HepG2 (cell line): ENCODE results near the gene RAP1GAP2. TPM values are rescaled to one million over a fixed set of nuclear protein-coding genes. Genes with fewer than 3 reads are reported as not detected.

ENCODE experiments used
- ATAC-seq: fragments of 200-7000 bp; cut with Tn5 transposase; 3 replicates; pipeline ENCODE4 v1.9.1; 2020; ENCODE audit warnings: mild to moderate bottlenecking, moderate library complexity
- BruUV-seq: library from RNA; stranded (reverse); fragments of 400-500 nt; replicated peaks from 2 replicates; lab custom pipeline; 2021; lab: Mats Ljungman, UMichigan
- CTCF ChIA-PET: fragments of 300-600 bp; formaldehyde crosslinking; extraction: SDS; loops from one replicate; lab custom pipeline; 2021; ENCODE audit warnings: low total read pairs, inconsistent platforms, low intra/inter-chr PET ratio; lab: Yijun Ruan, JAX
- POLR2A ChIA-PET: fragments of 350-600 bp; sonication (Branson Sonifier 250); formaldehyde crosslinking; loops from one replicate; lab custom pipeline; 2020; ENCODE audit warnings: antibody characterized with exemption, inconsistent platforms; lab: Yijun Ruan, JAX
- DNase-seq: peaks from one replicate; pipeline ENCODE4 v3.0.0-alpha.2; 2015; ENCODE audit warnings: low spot score
- FAIRE-seq: peaks from 3 replicates; lab custom pipeline; 2011; peaks lifted over from hg19 to GRCh38; lab: Jason Lieb, UNC
- H2AFZ ChIP-seq: one replicate; pipeline ENCODE4 v1.6.1; 2011; ENCODE audit warnings: low read length, inconsistent platforms
- H3K27ac ChIP-seq: fragments of 300-600 bp; 3 replicates; pipeline ENCODE4 v1.8.0; 2011; ENCODE audit warnings: mixed run types, mild to moderate bottlenecking, mixed read lengths, low read length, inconsistent platforms; ENCODE audit not compliant: insufficient read depth; ENCODE audit errors: extremely low read length
- H3K27me3 ChIP-seq, 2 experiments: fragments of 200-600 bp in 1 of 2; 2 replicates in 1 of 2; 3 replicates in 1 of 2; pipeline versions ENCODE4 v1.6.0 to v1.8.0; 2011; ENCODE audit warnings: low read length in 2 of 2, mild to moderate bottlenecking in 2 of 2, moderate library complexity in 2 of 2, inconsistent platforms in 1 of 2; ENCODE audit not compliant: insufficient read depth in 2 of 2, control insufficient read depth in 1 of 2
- H3K36me3 ChIP-seq, 2 experiments: fragments of 200-600 bp in 1 of 2; replicated peaks in 1 of 2; 2 replicates in 1 of 2; 3 replicates in 1 of 2; pipeline versions ENCODE4 v1.5.1 to v1.8.0; 2011; ENCODE audit warnings: low read length in 2 of 2, inconsistent platforms in 1 of 2; ENCODE audit not compliant: insufficient read depth in 2 of 2, control insufficient read depth in 1 of 2
- H3K4me1 ChIP-seq: 2 replicates; pipeline ENCODE4 v1.5.1; 2012; ENCODE audit warnings: low read length, inconsistent platforms; ENCODE audit not compliant: insufficient read depth
- H3K4me2 ChIP-seq: 2 replicates; pipeline ENCODE4 v1.6.0; 2011; ENCODE audit warnings: low read depth, low read length, inconsistent platforms
- H3K4me3 ChIP-seq, 3 experiments: fragments of 200-600 bp in 1 of 3; sonication (generic), shearing (Covaris generic) in 1 of 3; replicated peaks in 1 of 3; 2 replicates each; pipeline ENCODE4 v1.5.1; 2011 to 2016; ENCODE audit warnings: low read length in 3 of 3, inconsistent platforms in 2 of 3, low read depth in 2 of 3, mild to moderate bottlenecking in 2 of 3, control low read depth in 1 of 3, mixed read lengths in 1 of 3; ENCODE audit not compliant: insufficient read depth in 1 of 3
- H3K79me2 ChIP-seq: one replicate; pipeline ENCODE4 v1.6.1; 2011; ENCODE audit warnings: low read length, inconsistent platforms; ENCODE audit not compliant: insufficient read depth
- H3K9ac ChIP-seq: 2 replicates; pipeline ENCODE4 v1.6.0; 2011; ENCODE audit warnings: mild to moderate bottlenecking, low read depth, low read length, inconsistent platforms; ENCODE audit not compliant: insufficient read depth
- H3K9me3 ChIP-seq: 2 replicates; pipeline ENCODE4 v1.5.1; 2012; ENCODE audit warnings: mild to moderate bottlenecking, low read length
- H4K20me1 ChIP-seq: 2 replicates; pipeline ENCODE4 v1.6.0; 2011; ENCODE audit warnings: inconsistent platforms, mild to moderate bottlenecking, low read length, moderate library complexity; ENCODE audit not compliant: insufficient read depth
- ARID2 ChIP-seq: sonication (generic); formaldehyde crosslinking; IDR thresholded peaks from 2 replicates; pipeline ENCODE4 v1.8.1; 2022; ENCODE audit warnings: mild to moderate bottlenecking, missing genetic modification reagents, borderline replicate concordance
- EP300 ChIP-seq, 3 experiments: sonication (generic) in 1 of 3; formaldehyde crosslinking in 1 of 3; IDR thresholded peaks; 2 replicates each; pipeline versions ENCODE4 v1.5.1 to v1.6.1; 2011 to 2020; ENCODE audit warnings: low read depth in 2 of 3, low read length in 2 of 3, borderline replicate concordance in 1 of 3, improper control_type of control experiment in 1 of 3, mild to moderate bottlenecking in 1 of 3, missing genetic modification reagents in 1 of 3, moderate library complexity in 1 of 3
- IKZF4 ChIP-seq: sonication (generic); formaldehyde crosslinking; IDR thresholded peaks from 2 replicates; pipeline ENCODE4 v1.5.1; 2020; ENCODE audit warnings: borderline replicate concordance, mild to moderate bottlenecking, low read depth, missing genetic modification reagents; ENCODE audit errors: not compliant biosample characterization
- KMT2A ChIP-seq: sonication (generic); formaldehyde crosslinking; IDR thresholded peaks from 2 replicates; pipeline ENCODE4 v1.4.0; 2020; ENCODE audit warnings: missing genetic modification reagents
- PTBP1 ChIP-seq: fragments of 200-400 bp; formaldehyde crosslinking; IDR thresholded peaks from 2 replicates; pipeline ENCODE4 v1.6.1; 2018; ENCODE audit warnings: low read length, low read depth; ENCODE audit not compliant: poor library complexity, severe bottlenecking
- TBX3 ChIP-seq: fragments of 450-650 bp; IDR thresholded peaks from 2 replicates; pipeline ENCODE4 v1.6.1; 2017; ENCODE audit warnings: antibody characterized with exemption, mild to moderate bottlenecking, inconsistent platforms, borderline replicate concordance
- THAP11 ChIP-seq: IDR thresholded peaks from 2 replicates; pipeline ENCODE4 v1.6.1; 2016; ENCODE audit warnings: missing biosample characterization, missing genetic modification reagents
- ZNF317 ChIP-seq: sonication (generic); formaldehyde crosslinking; IDR thresholded peaks from 2 replicates; pipeline ENCODE4 v1.5.0; 2020; ENCODE audit warnings: mild to moderate bottlenecking, missing genetic modification reagents
- ZNF747 ChIP-seq: sonication (generic); formaldehyde crosslinking; IDR thresholded peaks from 2 replicates; pipeline ENCODE4 v1.8.1; 2023; ENCODE audit warnings: missing genetic modification reagents, mild to moderate bottlenecking, borderline replicate concordance
- ZNF749 ChIP-seq: sonication (generic); formaldehyde crosslinking; IDR thresholded peaks from 2 replicates; pipeline ENCODE4 v1.8.0; 2022; ENCODE audit warnings: mild to moderate bottlenecking, missing genetic modification reagents, moderate library complexity, borderline replicate concordance
- ZNF777 ChIP-seq: sonication (generic); formaldehyde crosslinking; IDR thresholded peaks from 2 replicates; pipeline ENCODE4 v1.4.0; 2020; ENCODE audit warnings: missing genetic modification reagents
- ZNF839 ChIP-seq: sonication (generic); formaldehyde crosslinking; IDR thresholded peaks from 2 replicates; pipeline ENCODE4 v1.4.0; 2020; ENCODE audit warnings: missing genetic modification reagents, mild to moderate bottlenecking, borderline replicate concordance
- WGBS: methylation state at CpG from one replicate; pipeline ENCODE4 v1.1.6; 2017; ENCODE audit warnings: low lambda C conversion rate; 5-methylcytosine and 5-hydroxymethylcytosine counted together
- in situ Hi-C: cut with HindIII; loops from 2 replicates; pipeline ENCODE4 v1.10.0; 2017; ENCODE audit warnings: low pct_unique_long_range_greater_than_20kb; ENCODE audit not compliant: extremely low pct_ligation_motif_present
- intact Hi-C: fragments of 100-400 bp; cut with micrococcal nuclease; formaldehyde crosslinking; loops from one replicate; pipeline ENCODE4 v1.10.0; 2022; ENCODE audit not compliant: unreplicated experiment
- polyA plus RNA-seq, 8 experiments: library from polyadenylated mRNA; depleted of rRNA in 3 of 8; stranded (reverse) in 7 of 8; unstranded in 1 of 8; fragments of >200 nt; fragmentation: Illumina TruSeq in 4 of 8; extraction: Trizol in 4 of 8; gene quantifications; 2 replicates each; pipeline versions ENCODE4 v1.2.1 to v1.2.3, GENCODE V29; 2011 to 2016; ENCODE audit warnings: low read depth in 4 of 8, missing spikeins in 1 of 8, mixed read lengths in 1 of 8; ENCODE audit not compliant: insufficient read depth in 1 of 8
- total RNA-seq, 5 experiments: library from RNA; depleted of rRNA; stranded (reverse); fragments of >200 nt; fragmentation: Illumina TruSeq; extraction: Trizol; gene quantifications; 2 replicates each; pipeline ENCODE4 v1.2.3, GENCODE V29; 2016; ENCODE audit warnings: low read depth in 1 of 5
- TF ChIP-seq, protein P1 (sequence below): IDR thresholded peaks from 2 replicates; pipeline ENCODE4 v1.6.1; 2016; ENCODE audit warnings: low read depth, borderline replicate concordance
- TF ChIP-seq, protein P2 (sequence below): sonication (generic); formaldehyde crosslinking; IDR thresholded peaks from 2 replicates; pipeline ENCODE4 v1.5.0; 2020; ENCODE audit warnings: missing genetic modification reagents
- TF ChIP-seq, protein P3 (sequence below): sonication (generic); formaldehyde crosslinking; IDR thresholded peaks from 2 replicates; pipeline ENCODE4 v1.9.0; 2022; ENCODE audit warnings: low read depth, missing genetic modification reagents
- TF ChIP-seq, protein P4 (sequence below): sonication (generic); formaldehyde crosslinking; IDR thresholded peaks from 2 replicates; pipeline ENCODE4 v1.5.0; 2020; ENCODE audit warnings: mild to moderate bottlenecking, missing genetic modification reagents

The RAP1GAP2 gene
- total and polyA plus RNA-seq, 2 of the 13 experiments (the other 11 are each of a cell fraction or from before 2014, with no cell fraction given), result 10.9 to 12.0 TPM

DNA sequence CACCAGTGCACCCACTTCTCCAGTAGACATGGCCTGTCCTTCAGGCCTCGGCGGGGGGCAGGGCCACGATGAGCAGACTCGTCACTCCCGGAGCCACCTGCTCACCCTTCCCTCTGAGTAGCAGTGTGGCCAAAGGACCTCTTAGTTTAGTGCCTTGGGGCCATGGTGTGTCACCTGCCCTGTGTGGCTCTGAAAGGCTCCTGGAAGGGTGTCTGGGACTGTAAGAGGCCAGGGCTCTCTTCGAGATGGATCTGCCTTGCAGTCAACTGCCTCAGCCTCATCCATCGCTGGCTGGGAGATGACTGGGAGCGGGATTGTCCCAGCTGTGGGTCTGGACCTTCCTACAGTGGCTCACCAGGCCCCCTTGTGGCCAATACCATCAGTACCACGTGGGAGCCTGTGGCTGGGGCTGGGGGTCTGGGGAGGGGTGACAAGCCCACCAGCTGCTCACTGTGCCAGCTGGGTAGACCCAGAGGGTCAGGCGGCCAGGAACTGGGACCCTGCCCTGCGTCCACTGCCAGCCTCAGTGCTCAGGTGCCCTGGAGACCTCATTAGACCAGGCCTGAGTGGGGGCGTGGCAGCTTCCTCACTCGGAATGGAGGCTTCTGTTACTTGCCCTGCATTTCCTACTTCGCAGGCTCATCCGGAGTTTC, 133.8 kb downstream of the RAP1GAP2 start (continued):
- no peak for TF ChIP-seq IKZF4 (CRISPR knock-in tag)
- TF ChIP-seq THAP11 (CRISPR knock-in tag), result 0 out of 2 replicates have a peak, but pooled peaks have one; percentile 22

DNA sequence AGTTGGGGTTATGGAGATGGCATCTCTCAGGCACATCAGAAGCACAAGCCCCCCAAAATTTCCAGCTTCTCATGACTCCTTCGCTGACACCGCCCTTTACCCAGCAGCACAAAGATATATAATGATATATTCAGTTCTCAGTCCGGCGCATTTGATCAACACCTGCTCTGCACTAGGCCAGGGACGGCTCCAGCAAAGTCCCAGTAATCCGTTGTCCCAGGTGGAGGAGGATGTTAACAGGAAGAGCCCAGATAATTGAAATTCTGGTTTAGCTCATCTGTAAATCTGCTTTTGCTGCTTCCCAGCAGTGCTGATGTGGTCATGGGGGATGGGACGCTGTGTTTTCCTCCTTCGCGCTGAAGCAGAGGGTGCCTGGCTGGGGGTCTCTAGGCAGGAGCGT, 135.6 kb downstream of the RAP1GAP2 start:
- no peaks in the 10 kb centered on the region for H3K79me2 ChIP-seq
- H3K9me3 ChIP-seq, result no peaks in the 10 kb centered on the region
- BruUV-seq, result no TSS peak
- ChIA-PET POLR2A (no interaction called here), CTCF (interaction anchor here (0.7 to 1.2 kb wide), 2 partner anchors 83 to 103 kb away, joined by 3 to 4 read pairs; no protein-coding TSS in a partner anchor)
- H3K36me3 ChIP-seq, result no peaks in the 10 kb centered on the region
- H3K27me3 ChIP-seq, result no peaks in the 10 kb centered on the region
- FAIRE-seq (no peak), ATAC-seq (no peak), DNase-seq (no peak)
- no peak overlapping the region for H3K4me3 ChIP-seq
- no peaks in the 10 kb centered on the region for H4K20me1 ChIP-seq
- H3K4me1 ChIP-seq, result peaks cover 12% of the 10 kb centered on the region
- WGBS, result 92% methylated on average over 9 of the region's 10 CpGs
- intact Hi-C loops, result loop anchor here (2.0 kb wide), 1 partner anchor 81 kb away; no protein-coding TSS in a partner anchor
- no peak overlapping the region; the same call in 1 of the 2 replicates for H3K4me2 ChIP-seq
- no peak overlapping the region for H2AFZ ChIP-seq
- H3K27ac ChIP-seq, result no peak overlapping the region
- H3K9ac ChIP-seq, result no peak overlapping the region
- in situ Hi-C loops, result no loop called here
- no peak for TF ChIP-seq ARID2 (CRISPR knock-in tag)
- TF ChIP-seq EP300 (IDR thresholded peaks at IDR 0.05; ENCODE audit: low read depth in 2 of 2, low read length in 2 of 2), result no peak
- no peak for TF ChIP-seq EP300 (CRISPR knock-in tag; IDR thresholded peaks at IDR 0.05; ENCODE audit: borderline replicate concordance)
- no peak for TF ChIP-seq ZNF317 (CRISPR knock-in tag)
- no peak for TF ChIP-seq ZNF839 (CRISPR knock-in tag)
- no peak for TF ChIP-seq ZNF777 (CRISPR knock-in tag)
- TF ChIP-seq, protein P1, sequence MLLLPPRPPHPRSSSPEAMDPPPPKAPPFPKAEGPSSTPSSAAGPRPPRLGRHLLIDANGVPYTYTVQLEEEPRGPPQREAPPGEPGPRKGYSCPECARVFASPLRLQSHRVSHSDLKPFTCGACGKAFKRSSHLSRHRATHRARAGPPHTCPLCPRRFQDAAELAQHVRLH (CRISPR knock-in tag), result no peak
- TF ChIP-seq PTBP1, result no peak
- TF ChIP-seq ZNF747 (CRISPR knock-in tag), result no peak
- TF ChIP-seq, protein P2, sequence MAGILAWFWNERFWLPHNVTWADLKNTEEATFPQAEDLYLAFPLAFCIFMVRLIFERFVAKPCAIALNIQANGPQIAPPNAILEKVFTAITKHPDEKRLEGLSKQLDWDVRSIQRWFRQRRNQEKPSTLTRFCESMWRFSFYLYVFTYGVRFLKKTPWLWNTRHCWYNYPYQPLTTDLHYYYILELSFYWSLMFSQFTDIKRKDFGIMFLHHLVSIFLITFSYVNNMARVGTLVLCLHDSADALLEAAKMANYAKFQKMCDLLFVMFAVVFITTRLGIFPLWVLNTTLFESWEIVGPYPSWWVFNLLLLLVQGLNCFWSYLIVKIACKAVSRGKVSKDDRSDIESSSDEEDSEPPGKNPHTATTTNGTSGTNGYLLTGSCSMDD, result no peak
- TF ChIP-seq, protein P3, sequence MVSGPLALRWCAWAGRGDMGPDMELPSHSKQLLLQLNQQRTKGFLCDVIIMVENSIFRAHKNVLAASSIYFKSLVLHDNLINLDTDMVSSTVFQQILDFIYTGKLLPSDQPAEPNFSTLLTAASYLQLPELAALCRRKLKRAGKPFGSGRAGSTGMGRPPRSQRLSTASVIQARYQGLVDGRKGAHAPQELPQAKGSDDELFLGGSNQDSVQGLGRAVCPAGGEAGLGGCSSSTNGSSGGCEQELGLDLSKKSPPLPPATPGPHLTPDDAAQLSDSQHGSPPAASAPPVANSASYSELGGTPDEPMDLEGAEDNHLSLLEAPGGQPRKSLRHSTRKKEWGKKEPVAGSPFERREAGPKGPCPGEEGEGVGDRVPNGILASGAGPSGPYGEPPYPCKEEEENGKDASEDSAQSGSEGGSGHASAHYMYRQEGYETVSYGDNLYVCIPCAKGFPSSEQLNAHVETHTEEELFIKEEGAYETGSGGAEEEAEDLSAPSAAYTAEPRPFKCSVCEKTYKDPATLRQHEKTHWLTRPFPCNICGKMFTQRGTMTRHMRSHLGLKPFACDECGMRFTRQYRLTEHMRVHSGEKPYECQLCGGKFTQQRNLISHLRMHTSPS (CRISPR knock-in tag), result no peak
- TF ChIP-seq, protein P4, sequence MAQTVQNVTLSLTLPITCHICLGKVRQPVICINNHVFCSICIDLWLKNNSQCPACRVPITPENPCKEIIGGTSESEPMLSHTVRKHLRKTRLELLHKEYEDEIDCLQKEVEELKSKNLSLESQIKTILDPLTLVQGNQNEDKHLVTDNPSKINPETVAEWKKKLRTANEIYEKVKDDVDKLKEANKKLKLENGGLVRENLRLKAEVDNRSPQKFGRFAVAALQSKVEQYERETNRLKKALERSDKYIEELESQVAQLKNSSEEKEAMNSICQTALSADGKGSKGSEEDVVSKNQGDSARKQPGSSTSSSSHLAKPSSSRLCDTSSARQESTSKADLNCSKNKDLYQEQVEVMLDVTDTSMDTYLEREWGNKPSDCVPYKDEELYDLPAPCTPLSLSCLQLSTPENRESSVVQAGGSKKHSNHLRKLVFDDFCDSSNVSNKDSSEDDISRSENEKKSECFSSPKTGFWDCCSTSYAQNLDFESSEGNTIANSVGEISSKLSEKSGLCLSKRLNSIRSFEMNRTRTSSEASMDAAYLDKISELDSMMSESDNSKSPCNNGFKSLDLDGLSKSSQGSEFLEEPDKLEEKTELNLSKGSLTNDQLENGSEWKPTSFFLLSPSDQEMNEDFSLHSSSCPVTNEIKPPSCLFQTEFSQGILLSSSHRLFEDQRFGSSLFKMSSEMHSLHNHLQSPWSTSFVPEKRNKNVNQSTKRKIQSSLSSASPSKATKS, result no peak
- no peak for TF ChIP-seq KMT2A (CRISPR knock-in tag)
- TF ChIP-seq THAP11 (CRISPR knock-in tag), result no peak
- no peak for TF ChIP-seq TBX3
- no peak for TF ChIP-seq ZNF749 (CRISPR knock-in tag)
